ENCODE data around the gene PAOX. TPM values are rescaled to one million over a fixed set of nuclear protein-coding genes. Genes with fewer than 3 reads are reported as not detected.

PAOX gene
- total and polyA plus RNA-seq, 2 experiments from 2014 or later = 4.1 to 8.7 TPM

DNA sequence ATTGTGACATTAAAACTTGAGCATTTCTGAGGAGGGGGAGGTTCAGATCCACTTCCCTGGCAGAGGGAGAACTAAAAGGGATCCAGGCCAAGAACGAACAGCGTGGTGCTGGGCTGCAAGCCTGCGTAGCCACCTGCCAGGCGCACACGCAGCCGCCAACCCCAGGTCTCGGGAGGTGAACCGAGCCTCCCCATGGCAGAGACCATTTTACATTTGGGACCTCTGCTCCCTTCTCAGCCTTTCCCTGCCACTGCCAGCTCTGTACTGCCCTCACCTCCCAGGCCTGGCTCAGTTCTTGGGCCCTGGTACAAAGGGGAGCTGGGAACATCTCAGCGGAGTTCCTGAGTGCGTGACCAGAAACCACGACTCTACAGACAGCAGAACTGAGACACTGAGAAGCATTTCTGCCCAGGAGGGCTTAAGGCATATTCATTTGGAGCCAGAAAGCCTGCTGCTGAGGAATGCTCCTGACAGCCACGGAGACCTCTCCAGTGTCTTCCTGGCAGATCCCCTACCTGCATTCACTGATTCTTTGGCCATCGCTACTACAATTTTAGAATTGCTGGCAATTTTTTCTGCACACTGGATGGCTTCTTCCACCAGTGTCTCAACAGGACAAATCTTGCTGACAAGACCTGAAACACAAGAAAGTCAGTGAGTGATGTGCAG lies 13.5 kb upstream of the PAOX start (continued):
- TF ChIP-seq, protein P1, sequence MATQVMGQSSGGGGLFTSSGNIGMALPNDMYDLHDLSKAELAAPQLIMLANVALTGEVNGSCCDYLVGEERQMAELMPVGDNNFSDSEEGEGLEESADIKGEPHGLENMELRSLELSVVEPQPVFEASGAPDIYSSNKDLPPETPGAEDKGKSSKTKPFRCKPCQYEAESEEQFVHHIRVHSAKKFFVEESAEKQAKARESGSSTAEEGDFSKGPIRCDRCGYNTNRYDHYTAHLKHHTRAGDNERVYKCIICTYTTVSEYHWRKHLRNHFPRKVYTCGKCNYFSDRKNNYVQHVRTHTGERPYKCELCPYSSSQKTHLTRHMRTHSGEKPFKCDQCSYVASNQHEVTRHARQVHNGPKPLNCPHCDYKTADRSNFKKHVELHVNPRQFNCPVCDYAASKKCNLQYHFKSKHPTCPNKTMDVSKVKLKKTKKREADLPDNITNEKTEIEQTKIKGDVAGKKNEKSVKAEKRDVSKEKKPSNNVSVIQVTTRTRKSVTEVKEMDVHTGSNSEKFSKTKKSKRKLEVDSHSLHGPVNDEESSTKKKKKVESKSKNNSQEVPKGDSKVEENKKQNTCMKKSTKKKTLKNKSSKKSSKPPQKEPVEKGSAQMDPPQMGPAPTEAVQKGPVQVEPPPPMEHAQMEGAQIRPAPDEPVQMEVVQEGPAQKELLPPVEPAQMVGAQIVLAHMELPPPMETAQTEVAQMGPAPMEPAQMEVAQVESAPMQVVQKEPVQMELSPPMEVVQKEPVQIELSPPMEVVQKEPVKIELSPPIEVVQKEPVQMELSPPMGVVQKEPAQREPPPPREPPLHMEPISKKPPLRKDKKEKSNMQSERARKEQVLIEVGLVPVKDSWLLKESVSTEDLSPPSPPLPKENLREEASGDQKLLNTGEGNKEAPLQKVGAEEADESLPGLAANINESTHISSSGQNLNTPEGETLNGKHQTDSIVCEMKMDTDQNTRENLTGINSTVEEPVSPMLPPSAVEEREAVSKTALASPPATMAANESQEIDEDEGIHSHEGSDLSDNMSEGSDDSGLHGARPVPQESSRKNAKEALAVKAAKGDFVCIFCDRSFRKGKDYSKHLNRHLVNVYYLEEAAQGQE (IDR thresholded peaks at IDR 0.05; ENCODE audit: unreplicated experiment) = no peak
- no peak for TF ChIP-seq NANOG (IDR thresholded peaks at IDR 0.05; ENCODE audit: borderline replicate concordance)
- TF ChIP-seq CREB1 (CRISPR knock-in tag; IDR thresholded peaks at IDR 0.05; ENCODE audit: low read depth) = no peak
- TF ChIP-seq POLR2AphosphoS5 (IDR thresholded peaks at IDR 0.05; ENCODE audit: low read depth) = no peak

DNA sequence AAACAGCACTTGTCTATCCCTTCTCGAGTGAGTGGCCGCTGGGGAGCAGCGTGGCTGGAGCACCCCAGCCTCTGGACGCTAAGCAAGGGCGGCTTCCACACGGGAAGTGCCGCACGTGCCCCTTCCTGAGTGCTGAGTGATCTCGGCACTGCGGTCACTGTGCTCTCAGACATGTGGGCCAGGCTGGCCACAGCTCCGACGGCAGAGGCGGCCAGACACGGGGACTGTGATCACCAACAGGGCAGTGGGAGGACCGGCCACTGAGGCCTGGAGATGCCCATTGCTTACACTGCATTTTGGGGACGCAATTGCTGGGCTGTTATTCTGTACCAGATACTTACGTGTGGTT lies 13.0 kb upstream of the PAOX start:
- H2AFZ ChIP-seq = no peak overlapping the region
- no peaks in the 10 kb centered on the region for H3K36me3 ChIP-seq (ENCODE audit: insufficient read depth)
- no peak for TF ChIP-seq ZNF331 (CRISPR knock-in tag; IDR thresholded peaks at IDR 0.05; ENCODE audit: low read depth)
- TF ChIP-seq JUNB (IDR thresholded peaks at IDR 0.05; ENCODE audit: unreplicated experiment) = no peak
- no peak for TF ChIP-seq EZH2 (IDR thresholded peaks at IDR 0.05; ENCODE audit: low read depth, unreplicated experiment)
- no peak for TF ChIP-seq STAT1 (IDR thresholded peaks at IDR 0.05; ENCODE audit: unreplicated experiment)
- TF ChIP-seq CREB1 (CRISPR knock-in tag; IDR thresholded peaks at IDR 0.05; ENCODE audit: low read depth) = no peak
- no peak for TF ChIP-seq EZH2phosphoT487 (IDR thresholded peaks at IDR 0.05; ENCODE audit: unreplicated experiment)
- no peak for TF ChIP-seq ZNF114 (CRISPR knock-in tag; IDR thresholded peaks at IDR 0.05)
- TF ChIP-seq, protein P1 (IDR thresholded peaks at IDR 0.05; ENCODE audit: unreplicated experiment) = no peak
- TF ChIP-seq, protein P2, sequence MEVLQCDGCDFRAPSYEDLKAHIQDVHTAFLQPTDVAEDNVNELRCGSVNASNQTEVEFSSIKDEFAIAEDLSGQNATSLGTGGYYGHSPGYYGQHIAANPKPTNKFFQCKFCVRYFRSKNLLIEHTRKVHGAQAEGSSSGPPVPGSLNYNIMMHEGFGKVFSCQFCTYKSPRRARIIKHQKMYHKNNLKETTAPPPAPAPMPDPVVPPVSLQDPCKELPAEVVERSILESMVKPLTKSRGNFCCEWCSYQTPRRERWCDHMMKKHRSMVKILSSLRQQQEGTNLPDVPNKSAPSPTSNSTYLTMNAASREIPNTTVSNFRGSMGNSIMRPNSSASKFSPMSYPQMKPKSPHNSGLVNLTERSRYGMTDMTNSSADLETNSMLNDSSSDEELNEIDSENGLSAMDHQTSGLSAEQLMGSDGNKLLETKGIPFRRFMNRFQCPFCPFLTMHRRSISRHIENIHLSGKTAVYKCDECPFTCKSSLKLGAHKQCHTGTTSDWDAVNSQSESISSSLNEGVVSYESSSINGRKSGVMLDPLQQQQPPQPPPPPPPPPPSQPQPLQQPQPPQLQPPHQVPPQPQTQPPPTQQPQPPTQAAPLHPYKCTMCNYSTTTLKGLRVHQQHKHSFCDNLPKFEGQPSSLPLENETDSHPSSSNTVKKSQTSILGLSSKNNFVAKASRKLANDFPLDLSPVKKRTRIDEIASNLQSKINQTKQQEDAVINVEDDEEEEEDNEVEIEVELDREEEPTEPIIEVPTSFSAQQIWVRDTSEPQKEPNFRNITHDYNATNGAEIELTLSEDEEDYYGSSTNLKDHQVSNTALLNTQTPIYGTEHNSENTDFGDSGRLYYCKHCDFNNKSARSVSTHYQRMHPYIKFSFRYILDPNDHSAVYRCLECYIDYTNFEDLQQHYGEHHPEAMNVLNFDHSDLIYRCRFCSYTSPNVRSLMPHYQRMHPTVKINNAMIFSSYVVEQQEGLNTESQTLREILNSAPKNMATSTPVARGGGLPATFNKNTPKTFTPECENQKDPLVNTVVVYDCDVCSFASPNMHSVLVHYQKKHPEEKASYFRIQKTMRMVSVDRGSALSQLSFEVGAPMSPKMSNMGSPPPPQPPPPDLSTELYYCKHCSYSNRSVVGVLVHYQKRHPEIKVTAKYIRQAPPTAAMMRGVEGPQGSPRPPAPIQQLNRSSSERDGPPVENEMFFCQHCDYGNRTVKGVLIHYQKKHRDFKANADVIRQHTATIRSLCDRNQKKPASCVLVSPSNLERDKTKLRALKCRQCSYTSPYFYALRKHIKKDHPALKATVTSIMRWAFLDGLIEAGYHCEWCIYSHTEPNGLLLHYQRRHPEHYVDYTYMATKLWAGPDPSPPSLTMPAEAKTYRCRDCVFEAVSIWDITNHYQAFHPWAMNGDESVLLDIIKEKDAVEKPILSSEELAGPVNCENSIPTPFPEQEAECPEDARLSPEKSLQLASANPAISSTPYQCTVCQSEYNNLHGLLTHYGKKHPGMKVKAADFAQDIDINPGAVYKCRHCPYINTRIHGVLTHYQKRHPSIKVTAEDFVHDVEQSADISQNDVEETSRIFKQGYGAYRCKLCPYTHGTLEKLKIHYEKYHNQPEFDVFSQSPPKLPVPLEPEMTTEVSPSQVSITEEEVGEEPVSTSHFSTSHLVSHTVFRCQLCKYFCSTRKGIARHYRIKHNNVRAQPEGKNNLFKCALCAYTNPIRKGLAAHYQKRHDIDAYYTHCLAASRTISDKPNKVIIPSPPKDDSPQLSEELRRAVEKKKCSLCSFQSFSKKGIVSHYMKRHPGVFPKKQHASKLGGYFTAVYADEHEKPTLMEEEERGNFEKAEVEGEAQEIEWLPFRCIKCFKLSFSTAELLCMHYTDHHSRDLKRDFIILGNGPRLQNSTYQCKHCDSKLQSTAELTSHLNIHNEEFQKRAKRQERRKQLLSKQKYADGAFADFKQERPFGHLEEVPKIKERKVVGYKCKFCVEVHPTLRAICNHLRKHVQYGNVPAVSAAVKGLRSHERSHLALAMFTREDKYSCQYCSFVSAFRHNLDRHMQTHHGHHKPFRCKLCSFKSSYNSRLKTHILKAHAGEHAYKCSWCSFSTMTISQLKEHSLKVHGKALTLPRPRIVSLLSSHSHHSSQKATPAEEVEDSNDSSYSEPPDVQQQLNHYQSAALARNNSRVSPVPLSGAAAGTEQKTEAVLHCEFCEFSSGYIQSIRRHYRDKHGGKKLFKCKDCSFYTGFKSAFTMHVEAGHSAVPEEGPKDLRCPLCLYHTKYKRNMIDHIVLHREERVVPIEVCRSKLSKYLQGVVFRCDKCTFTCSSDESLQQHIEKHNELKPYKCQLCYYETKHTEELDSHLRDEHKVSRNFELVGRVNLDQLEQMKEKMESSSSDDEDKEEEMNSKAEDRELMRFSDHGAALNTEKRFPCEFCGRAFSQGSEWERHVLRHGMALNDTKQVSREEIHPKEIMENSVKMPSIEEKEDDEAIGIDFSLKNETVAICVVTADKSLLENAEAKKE (CRISPR knock-in tag; IDR thresholded peaks at IDR 0.05) = no peak

More for the DNA sequence above, 13.0 kb upstream of the PAOX start:
- H3K4me1 Mint-ChIP-seq = no peaks in the 10 kb centered on the region
- Histone ChIP-seq H3K4me1 (ENCODE audit: insufficient read depth) (no peaks in the 10 kb centered on the region), H3K4me3 (no peak overlapping the region), H3K79me2 (replicated peaks; ENCODE audit: insufficient read depth) (no peaks in the 10 kb centered on the region), H3K4me2 (no peak overlapping the region), H3K9me2 (ENCODE audit: insufficient read depth) (no peaks in the 10 kb centered on the region), H4K20me1 (replicated peaks; ENCODE audit: insufficient read depth) (peaks cover 4% of the 10 kb centered on the region; the same call in 1 of the 2 replicates), H3F3A (replicated peaks; ENCODE audit: low read depth) (no peaks in the 10 kb centered on the region; the same call in 1 of the 2 replicates), H3K27me3 (ENCODE audit: insufficient read depth) (no peaks in the 10 kb centered on the region), H3K27ac (ENCODE audit: low read depth) (no peak overlapping the region)
- DNase-seq (ENCODE audit: low spot score) (no peak), ATAC-seq (no peak)
- no peak overlapping the region for H3K4me3 Mint-ChIP-seq
- peaks cover 74% of the 10 kb centered on the region for H3K36me3 Mint-ChIP-seq (ENCODE audit: low read depth)
- no peaks in the 10 kb centered on the region for H3K9me3 Mint-ChIP-seq
- no peak overlapping the region for H3K27ac Mint-ChIP-seq
- peaks cover 2% of the 10 kb centered on the region for H3K27me3 Mint-ChIP-seq (ENCODE audit: insufficient read depth, low read depth, poor library complexity)

Data from GM23338 (cell line).